ENCODE data around the gene AKR7A3.
A peak's percentile ranks its signal among the peaks of the same experiment; 100 is the strongest.

The AKR7A3 gene

DNA sequence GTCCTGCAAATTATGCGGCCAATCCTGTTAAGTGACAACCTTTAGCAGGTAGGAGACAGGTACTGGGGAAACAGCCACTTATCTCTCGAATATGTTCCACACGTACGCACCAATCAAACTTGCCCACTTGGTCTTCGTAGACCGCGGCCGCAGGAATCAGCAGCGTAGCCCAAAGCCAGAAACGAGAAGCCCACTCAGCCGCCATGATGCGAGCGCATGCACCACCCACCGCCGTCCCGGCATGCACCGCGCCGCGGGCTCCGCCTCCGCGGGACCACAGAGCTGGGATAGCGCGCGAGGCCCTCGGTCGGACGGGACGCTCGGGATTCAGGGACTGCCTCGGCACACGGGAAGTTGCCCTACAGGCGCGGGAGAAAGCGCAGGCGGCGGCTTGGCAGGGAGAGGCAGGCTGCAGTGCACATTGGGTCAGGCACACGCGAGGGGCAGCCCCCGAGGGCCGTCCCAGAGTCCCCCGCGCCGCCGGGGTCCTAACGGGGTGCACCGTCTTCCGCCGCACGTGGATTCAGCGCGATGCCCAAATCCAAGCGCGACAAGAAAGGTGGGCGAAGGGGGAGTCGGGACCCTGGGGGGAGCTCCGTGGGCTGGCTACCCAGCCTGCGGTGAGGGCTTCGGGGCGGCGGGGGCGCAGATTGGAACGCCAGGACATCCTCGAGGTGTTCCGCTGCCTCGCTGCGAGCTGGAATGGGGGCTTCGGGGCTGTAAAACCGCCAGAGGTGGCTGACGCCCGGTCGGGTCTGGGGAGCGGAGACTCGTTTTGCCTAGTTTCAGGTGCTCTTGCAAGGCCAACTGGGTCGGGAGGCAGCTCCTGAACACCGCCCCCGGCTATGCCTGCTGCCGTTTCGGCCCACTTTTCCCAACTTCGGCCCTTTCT is 37.0 kb downstream of the AKR7A3 start, which contains the start of the genes EMC1 and MRTO4:
EMC1 (minus strand) TSS at position 220 of the 892 bp plus-strand sequence; CDS start at position 205, 15 bp downstream.
MRTO4 (plus strand) TSS at position 501 of the 892 bp plus-strand sequence; CDS start at position 532, 31 bp downstream.
- peak; percentile 85 to 95 for DNase-seq (ENCODE audit: low read depth in 2 of 2)

DNA sequence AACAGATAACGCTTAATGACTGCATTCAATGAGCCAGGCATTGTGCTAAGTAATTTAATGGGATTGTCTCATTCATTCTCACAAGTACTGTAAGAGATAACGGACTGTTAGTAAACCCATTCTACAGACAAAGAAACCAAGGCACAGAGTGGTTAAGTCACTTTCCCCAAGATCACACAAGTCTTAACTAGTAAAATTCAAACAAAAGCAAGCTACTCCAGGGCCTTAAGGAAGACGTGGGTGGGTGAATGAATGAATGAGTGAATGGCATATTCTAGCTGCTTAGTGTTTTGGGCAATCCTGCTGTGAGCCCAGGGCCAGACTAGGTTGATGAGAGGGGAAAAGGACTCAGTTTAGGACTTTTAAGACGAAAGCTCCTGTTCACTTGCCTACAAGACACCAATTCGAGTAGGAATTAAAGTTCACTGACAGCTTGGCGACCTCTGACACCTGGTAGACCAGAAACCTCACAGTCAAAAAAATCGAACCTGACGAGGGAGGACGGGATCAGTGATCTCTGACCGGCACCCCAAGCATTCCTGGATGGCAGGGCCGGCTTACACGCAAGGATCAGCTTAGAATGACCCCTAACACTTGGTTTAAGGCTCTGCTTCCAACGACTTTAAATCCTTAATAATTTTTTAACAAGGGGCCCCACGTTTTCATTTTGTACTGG is 37.8 kb downstream of the AKR7A3 start:
- DNase-seq (ENCODE audit: low read depth in 2 of 2), result no peak

DNA sequence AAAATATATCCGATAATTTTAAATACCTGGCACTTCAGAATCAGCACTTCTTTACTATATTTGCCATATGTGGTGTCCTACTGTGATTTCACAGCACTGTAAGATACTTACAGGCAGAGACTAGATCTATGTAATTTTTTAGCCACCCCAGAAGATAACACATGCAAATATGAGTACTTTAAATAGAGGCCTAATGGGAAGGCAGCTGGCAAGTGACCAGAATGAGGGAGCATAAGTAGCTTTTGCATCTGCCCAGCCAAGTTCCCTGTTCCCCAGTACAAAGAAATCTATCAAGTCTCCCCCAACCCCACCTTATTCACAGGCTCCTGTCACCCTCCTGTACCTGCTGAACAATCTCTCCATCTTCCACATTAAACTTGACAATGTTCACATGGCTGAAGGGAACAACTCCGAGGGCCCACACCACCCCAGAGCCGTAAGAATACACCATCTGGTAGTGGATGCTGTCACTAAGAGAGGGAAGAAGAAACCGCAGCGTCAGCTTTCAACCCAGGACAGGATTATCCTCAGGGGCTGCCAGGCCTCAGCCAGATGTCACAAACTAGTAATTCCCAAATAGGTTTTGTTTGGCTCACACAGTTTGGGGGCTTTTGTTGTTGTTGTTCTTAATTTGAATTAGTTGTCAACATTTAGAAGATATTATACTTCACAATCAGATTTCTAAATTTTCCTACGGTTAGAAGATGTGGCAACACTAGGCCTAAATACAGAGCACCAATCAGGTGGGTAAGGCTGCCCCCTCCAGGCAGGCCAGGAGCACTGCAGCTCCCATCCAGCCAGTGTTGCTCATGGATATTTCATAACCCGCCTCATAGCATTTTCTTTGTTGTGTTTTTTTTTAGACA is 47.7 kb downstream of the AKR7A3 start:
- DNase-seq (ENCODE audit: low read depth in 2 of 2), result peak; percentile 62 to 68

DNA sequence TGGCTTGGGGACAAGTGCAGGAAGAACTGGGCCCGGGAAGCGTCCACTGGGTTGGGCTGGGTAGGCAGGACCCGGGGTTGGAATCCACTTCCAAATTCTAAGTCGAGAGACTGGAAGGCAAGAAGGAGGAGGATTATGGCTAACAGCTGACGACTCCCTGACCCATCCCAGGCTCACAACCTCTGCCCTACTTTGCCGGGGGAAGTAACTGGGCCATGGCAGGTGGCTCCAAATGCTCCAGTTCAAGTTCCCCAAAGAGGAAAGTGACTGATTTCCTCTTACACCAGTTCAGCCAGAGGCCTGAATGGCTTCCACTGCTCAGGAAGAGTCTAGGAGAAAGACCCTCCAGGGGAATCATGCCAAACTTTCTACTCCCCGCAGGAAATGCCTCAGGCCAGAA is 48.7 kb downstream of the AKR7A3 start:
- no peak for DNase-seq (ENCODE audit: low read depth in 2 of 2)

DNA sequence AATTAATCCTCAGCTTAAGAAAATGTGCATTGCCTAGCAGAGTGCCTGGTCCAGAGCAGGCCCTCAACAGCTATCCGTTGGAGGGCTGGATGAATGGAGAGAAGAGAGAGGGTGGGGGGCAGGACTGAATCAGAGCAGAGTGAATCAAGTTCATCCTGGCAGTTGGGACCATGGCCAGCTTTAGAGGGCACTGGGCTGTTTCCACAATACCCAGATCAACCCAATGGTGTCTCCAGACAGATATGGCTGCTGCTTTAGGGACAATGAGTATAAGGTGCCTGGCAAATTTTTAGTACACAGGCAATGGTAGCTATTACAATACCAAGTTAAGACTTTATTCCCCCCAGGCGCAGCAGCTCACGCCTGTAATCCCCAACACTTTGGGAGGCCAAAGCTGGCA is 54.3 kb downstream of the AKR7A3 start:
- no peak for DNase-seq (ENCODE audit: low read depth in 2 of 2)

All from stimulated activated CD4-positive, alpha-beta T cell treated with anti-CD3 and anti-CD28 coated beads, Interleukin-1b, Interleukin-23, amount 100 ng/mL, for 4 hours (primary cell).